ENCODE results near the gene GPRC5B. TPM values are rescaled to one million over a fixed set of nuclear protein-coding genes. Genes with fewer than 3 reads are reported as not detected.

The GPRC5B gene
- total RNA-seq, 1 experiment from 2014 or later = 43.6 TPM

GRCh38 chr16:19899605-19899955 is 14.9 kb upstream of the GPRC5B start:
- DNase-seq (ENCODE audit: low read depth) = no peak
- in situ Hi-C loops (cut with HindIII; ENCODE audit: low pct_unique_long_range_greater_than_20kb, low sequenced_read_pairs) = no loop called here

GRCh38 chr16:19898924-19899604 is 14.4 kb upstream of the GPRC5B start:
- in situ Hi-C loops (cut with HindIII; ENCODE audit: low pct_unique_long_range_greater_than_20kb, low sequenced_read_pairs) = no loop called here
- peak; percentile 61 for DNase-seq (ENCODE audit: low read depth)

GRCh38 chr16:19898166-19898565 is 13.5 kb upstream of the GPRC5B start:
- in situ Hi-C loops (cut with HindIII; ENCODE audit: low pct_unique_long_range_greater_than_20kb, low sequenced_read_pairs) = no loop called here
- DNase-seq (ENCODE audit: low read depth) = no peak

- DNase-seq (ENCODE audit: low read depth) = no peak
- in situ Hi-C loops (cut with HindIII; ENCODE audit: low pct_unique_long_range_greater_than_20kb, low sequenced_read_pairs) = no loop called here
Observed at GRCh38 chr16:19896951-19897350, 12.3 kb upstream of the GPRC5B start.

GRCh38 chr16:19894586-19894985 is 9.9 kb upstream of the GPRC5B start:
- DNase-seq (ENCODE audit: low read depth) = no peak
- in situ Hi-C loops (cut with HindIII; ENCODE audit: low pct_unique_long_range_greater_than_20kb, low sequenced_read_pairs) = no loop called here

GRCh38 chr16:19892902-19893301 is 8.3 kb upstream of the GPRC5B start:
- in situ Hi-C loops (cut with HindIII; ENCODE audit: low pct_unique_long_range_greater_than_20kb, low sequenced_read_pairs) = no loop called here
- DNase-seq (ENCODE audit: low read depth) = no peak

GRCh38 chr16:19890901-19891300 is 6.3 kb upstream of the GPRC5B start:
- in situ Hi-C loops (cut with HindIII; ENCODE audit: low pct_unique_long_range_greater_than_20kb, low sequenced_read_pairs) = no loop called here

GRCh38 chr16:19888834-19889233 is 4.2 kb upstream of the GPRC5B start:
- in situ Hi-C loops (cut with HindIII; ENCODE audit: low pct_unique_long_range_greater_than_20kb, low sequenced_read_pairs) = no loop called here
- no peak for DNase-seq (ENCODE audit: low read depth)

More at GRCh38 chr16:19890901-19891300, 6.3 kb upstream of the GPRC5B start:
- DNase-seq (ENCODE audit: low read depth) = no peak

- peak; percentile 69 for DNase-seq (ENCODE audit: low read depth)
- in situ Hi-C loops (cut with HindIII; ENCODE audit: low pct_unique_long_range_greater_than_20kb, low sequenced_read_pairs) = no loop called here
Observed at GRCh38 chr16:19886073-19886941, 1.7 kb upstream of the GPRC5B start.

- in situ Hi-C loops (cut with HindIII; ENCODE audit: low pct_unique_long_range_greater_than_20kb, low sequenced_read_pairs) = no loop called here
- DNase-seq (ENCODE audit: low read depth) = no peak
Observed at GRCh38 chr16:19885451-19886072, 914 bp upstream of the GPRC5B start.

- no peak for DNase-seq (ENCODE audit: low read depth)
- in situ Hi-C loops (cut with HindIII; ENCODE audit: low pct_unique_long_range_greater_than_20kb, low sequenced_read_pairs) = no loop called here
Observed at GRCh38 chr16:19883966-19884485, 622 bp downstream of the GPRC5B start.

GRCh38 chr16:19883296-19883965 is 1.2 kb downstream of the GPRC5B start:
- DNase-seq (ENCODE audit: low read depth) = no peak
- in situ Hi-C loops (cut with HindIII; ENCODE audit: low pct_unique_long_range_greater_than_20kb, low sequenced_read_pairs) = no loop called here

- DNase-seq (ENCODE audit: low read depth) = no peak
- in situ Hi-C loops (cut with HindIII; ENCODE audit: low pct_unique_long_range_greater_than_20kb, low sequenced_read_pairs) = no loop called here
Observed at GRCh38 chr16:19882646-19883045, 2.0 kb downstream of the GPRC5B start.

GRCh38 chr16:19882186-19882585 is 2.5 kb downstream of the GPRC5B start:
- in situ Hi-C loops (cut with HindIII; ENCODE audit: low pct_unique_long_range_greater_than_20kb, low sequenced_read_pairs) = no loop called here

GRCh38 chr16:19881783-19882182 is 2.9 kb downstream of the GPRC5B start:
- in situ Hi-C loops (cut with HindIII; ENCODE audit: low pct_unique_long_range_greater_than_20kb, low sequenced_read_pairs) = no loop called here
- DNase-seq (ENCODE audit: low read depth) = no peak

More at GRCh38 chr16:19882186-19882585, 2.5 kb downstream of the GPRC5B start:
- no peak for DNase-seq (ENCODE audit: low read depth)

GRCh38 chr16:19881028-19881427 is 3.6 kb downstream of the GPRC5B start:
- DNase-seq (ENCODE audit: low read depth) = no peak
- in situ Hi-C loops (cut with HindIII; ENCODE audit: low pct_unique_long_range_greater_than_20kb, low sequenced_read_pairs) = no loop called here

- in situ Hi-C loops (cut with HindIII; ENCODE audit: low pct_unique_long_range_greater_than_20kb, low sequenced_read_pairs) = no loop called here
- peak; percentile 89 for DNase-seq (ENCODE audit: low read depth)
Observed at GRCh38 chr16:19879241-19879792, 5.3 kb downstream of the GPRC5B start.

- in situ Hi-C loops (cut with HindIII; ENCODE audit: low pct_unique_long_range_greater_than_20kb, low sequenced_read_pairs) = no loop called here
Observed at GRCh38 chr16:19878757-19879156, 5.9 kb downstream of the GPRC5B start.

More at GRCh38 chr16:19878757-19879156, 5.9 kb downstream of the GPRC5B start:
- no peak for DNase-seq (ENCODE audit: low read depth)
